HG03095 (cell line): Measurements from ENCODE around the gene CD80.

Experiments
- ATAC-seq: cut with Tn5 transposase; IDR thresholded peaks from one replicate; pipeline ENCODE4 v1.9.1; 2021; ENCODE audit warnings: moderate library complexity; ENCODE audit not compliant: unreplicated experiment

The CD80 gene

GRCh38 chr3:119500265-119500664 is 59.1 kb downstream of the CD80 start:
- no peak for ATAC-seq

DNA sequence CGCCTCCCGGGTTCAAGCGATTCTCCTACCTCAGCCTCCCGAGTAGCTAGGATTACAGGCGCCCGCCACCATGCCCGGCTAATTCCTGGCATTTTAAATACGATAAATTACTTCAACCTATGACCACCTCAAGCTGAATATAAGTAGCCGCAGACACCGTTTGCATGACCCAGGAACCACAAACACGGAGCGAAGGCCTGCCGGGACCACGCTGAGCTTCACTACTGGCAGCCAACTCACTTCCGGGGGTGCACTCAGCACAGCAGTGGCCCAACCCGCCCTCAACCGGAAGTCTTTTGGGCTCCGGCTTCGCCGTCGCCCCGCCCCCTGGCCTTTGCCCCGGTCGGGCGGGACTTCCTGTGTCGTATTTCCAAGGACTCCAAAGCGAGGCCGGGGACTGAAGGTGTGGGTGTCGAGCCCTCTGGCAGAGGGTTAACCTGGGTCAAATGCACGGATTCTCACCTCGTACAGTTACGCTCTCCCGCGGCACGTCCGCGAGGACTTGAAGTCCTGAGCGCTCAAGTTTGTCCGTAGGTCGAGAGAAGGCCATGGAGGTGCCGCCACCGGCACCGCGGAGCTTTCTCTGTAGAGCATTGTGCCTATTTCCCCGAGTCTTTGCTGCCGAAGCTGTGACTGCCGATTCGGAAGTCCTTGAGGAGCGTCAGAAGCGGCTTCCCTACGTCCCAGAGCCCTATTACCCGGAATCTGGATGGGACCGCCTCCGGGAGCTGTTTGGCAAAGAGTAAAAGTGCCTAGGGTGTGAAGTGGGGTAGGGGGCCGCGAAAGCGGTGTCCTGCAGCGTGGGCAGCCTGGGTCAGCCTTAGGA is 61.0 kb downstream of the CD80 start, which contains the start of gene TIMMDC1:
TSS of gene TIMMDC1 (plus strand) at position 362 of the 826 bp plus-strand sequence. CDS start at position 549, 187 bp downstream.
- ATAC-seq = peak; percentile 99

GRCh38 chr3:119497820-119498185 is 61.6 kb downstream of the CD80 start:
- no peak for ATAC-seq

- ATAC-seq = no peak
These were observed 64.8 kb downstream of the CD80 start for GRCh38 chr3:119494597-119494996.

DNA sequence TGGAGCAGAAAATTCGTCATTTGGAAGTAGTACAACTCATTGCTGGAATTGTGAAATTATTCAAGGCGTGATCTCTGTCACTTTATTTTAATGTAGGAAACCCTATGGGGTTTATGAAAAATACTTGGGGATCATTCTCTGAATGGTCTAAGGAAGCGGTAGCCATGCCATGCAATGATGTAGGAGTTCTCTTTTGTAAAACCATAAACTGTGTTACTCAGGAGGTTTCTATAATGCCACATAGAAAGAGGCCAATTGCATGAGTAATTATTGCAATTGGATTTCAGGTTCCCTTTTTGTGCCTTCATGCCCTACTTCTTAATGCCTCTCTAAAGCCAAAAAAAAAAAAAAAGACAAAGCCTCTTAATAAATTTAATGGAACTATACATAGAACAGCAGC is 66.6 kb downstream of the CD80 start:
- ATAC-seq = no peak

- ATAC-seq = no peak
These were observed 67.3 kb downstream of the CD80 start for GRCh38 chr3:119492128-119492527.

DNA sequence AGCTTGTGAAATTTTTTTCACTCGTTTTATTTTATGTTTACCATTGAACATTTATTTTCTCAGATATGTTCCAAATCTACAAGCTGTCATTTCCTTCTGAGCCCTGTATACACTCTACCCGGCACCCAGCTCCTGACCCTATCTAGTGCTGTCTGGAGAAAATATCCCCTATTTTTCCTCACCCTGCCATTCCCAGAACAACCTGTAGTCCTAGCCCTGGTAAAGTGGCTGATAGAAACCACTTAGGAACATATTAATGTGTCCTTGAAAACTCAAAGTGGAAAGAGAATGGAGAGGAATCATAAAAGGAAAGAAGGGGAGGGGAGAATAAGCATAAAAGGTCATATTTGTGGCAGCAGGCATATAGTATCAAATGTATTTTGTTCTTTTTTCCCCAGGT is 69.3 kb downstream of the CD80 start:
- ATAC-seq = no peak

DNA sequence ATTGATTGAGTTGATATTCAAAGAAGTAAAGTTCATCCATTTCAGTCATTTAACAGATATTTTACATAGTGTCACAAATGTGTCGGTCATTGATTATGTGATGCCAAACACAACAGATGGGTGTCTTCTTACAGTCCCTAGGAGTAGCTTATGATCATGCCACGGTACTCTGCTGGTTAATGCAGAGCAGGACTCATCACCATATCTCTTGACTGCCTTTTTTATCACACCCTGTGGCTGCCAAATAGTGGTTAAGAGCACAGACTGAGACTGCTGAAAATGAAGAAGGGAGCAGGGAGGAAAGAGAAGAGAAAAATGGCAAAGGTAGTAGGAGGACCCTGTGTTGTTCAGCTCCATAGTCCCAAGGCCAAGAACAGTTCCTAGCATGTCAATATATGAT is 73.9 kb downstream of the CD80 start:
- ATAC-seq = no peak

- no peak for ATAC-seq
These were observed 76.3 kb downstream of the CD80 start for GRCh38 chr3:119483101-119483500.

GRCh38 chr3:119481079-119481478 is 78.3 kb downstream of the CD80 start:
- no peak for ATAC-seq
